Left renal pelvis (tissue), 4 donors: Measurements from ENCODE around the gene LEF1. TPM values are rescaled to one million over a fixed set of nuclear protein-coding genes. Genes with fewer than 3 reads are reported as not detected.

Experiments
- DNase-seq, 4 donors: peaks; one replicate each; pipeline ENCODE4 v3.0.0-alpha.2; 2013; ENCODE audit warnings: low read depth in 4 of 4, low spot score in 3 of 4
- polyA plus RNA-seq, 4 donors: library from polyadenylated mRNA; unstranded; fragments of 120-200 nt; gene quantifications; one replicate each; pipeline ENCODE4 v1.2.1, GENCODE V29; 2013; ENCODE audit not compliant: insufficient read length in 4 of 4

The LEF1 gene
- polyA plus RNA-seq, 4 donors: 70.6 to 124 (median 84.9) TPM

DNA sequence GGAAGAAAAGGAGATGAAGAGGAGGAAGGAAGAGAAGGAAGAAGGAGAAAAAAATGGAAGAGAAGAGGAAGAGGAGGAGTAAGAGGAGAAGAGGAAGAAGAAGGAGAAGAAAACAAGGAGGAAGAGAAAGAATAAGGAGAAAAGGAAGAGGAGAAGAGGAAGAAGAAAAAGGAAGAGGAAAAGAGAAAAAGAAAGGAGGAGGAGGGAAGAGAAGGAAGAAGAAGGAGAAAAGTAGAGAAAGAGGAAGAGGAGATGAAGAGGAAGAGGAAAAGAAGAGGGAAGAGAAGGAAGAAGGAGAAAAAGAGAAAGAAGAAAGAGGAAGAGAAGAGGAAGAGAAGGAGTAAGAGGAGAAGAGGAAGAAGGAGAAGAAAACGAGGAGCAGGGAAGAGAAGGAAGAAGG is 11.8 kb upstream of the LEF1 start:
- DNase-seq: no peak

DNA sequence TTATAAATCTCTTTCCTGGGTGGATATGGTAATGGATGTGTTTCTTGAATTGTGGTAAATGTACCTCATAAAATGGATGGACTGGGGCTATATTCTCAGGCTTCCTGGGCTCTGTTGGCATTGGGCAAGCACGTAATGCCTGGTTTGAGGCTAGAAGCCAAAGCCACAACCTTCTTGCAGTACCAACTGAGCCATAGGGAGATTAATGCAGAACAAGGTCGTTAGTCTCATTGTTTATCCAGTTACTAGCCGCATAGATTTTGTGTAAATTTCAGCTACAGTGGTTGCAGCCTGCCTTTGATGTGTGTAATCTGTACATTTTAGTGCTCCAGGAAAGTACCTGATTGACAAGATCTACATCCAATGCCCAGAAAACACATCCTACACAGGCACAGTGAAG is 7.2 kb upstream of the LEF1 start:
- no peak for DNase-seq

- DNase-seq: no peak
Measured at GRCh38 chr4:108174856-108175255, 6.1 kb upstream of the LEF1 start.

GRCh38 chr4:108173599-108174057 is 4.9 kb upstream of the LEF1 start:
- no peak for DNase-seq

GRCh38 chr4:108172753-108173598 is 4.2 kb upstream of the LEF1 start:
- peak in 1 of 4 donors; percentile 73 for DNase-seq

DNA sequence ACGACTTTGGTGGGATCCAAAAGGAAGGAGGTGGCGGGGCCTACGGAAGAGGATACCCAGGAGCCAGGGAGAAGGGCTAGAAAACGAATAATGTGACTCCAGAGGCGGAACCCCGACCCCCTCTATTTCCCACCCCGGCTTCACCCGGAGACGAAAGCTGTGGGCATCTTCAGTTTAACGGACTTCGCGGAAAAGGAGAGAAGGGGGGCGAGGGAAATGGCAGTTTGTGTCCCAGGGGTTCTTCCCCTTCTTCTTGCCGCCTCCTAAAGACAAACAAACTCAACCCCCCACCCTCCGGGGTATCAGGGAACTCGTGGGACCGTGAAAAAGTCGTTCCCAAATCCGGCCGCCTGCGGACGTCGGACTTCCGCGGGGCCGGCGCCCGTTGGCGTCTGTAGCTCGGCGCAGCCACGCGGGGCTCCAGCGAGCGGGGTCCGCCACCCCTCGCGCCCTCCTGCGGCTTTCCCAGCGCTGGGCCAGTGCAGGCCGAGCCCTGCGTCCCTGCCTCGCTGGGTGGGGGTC is 3.6 kb upstream of the LEF1 start:
- DNase-seq: no peak

GRCh38 chr4:108171339-108172230 is 2.9 kb upstream of the LEF1 start:
- DNase-seq: no peak

DNA sequence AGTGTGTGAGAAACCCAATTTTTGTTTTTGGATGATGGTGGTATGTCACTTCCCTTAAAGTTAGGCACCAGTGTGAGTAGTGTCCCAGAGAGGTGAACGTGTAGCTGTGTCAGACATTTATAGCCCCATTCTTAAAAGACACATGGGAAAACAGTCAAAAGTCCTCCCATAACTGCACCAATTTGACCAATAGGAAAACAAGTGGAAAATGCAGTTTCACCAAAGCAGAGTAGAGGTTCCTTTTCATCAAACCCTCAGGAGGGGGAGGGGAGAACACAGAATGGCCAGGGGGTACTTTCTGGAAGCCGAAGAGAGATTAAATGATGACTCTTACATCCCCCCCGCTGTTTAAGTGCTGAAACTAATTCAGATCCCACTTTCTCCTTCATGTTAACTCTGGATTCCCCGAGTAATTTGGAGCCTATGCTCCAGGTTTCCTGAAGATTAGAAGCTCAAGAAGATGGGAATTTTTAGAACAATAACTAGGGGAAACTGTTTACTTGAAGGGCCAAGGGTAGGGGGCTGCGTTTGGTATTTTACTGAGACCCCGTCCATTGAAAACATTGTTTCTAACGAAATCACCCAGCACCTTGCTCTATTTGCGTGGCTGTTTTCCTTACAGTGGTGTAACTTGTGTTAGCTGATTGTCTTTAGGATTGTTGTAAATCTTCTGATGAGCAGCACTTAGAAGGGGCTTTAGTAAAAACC is 2.1 kb upstream of the LEF1 start:
- DNase-seq: no peak

DNA sequence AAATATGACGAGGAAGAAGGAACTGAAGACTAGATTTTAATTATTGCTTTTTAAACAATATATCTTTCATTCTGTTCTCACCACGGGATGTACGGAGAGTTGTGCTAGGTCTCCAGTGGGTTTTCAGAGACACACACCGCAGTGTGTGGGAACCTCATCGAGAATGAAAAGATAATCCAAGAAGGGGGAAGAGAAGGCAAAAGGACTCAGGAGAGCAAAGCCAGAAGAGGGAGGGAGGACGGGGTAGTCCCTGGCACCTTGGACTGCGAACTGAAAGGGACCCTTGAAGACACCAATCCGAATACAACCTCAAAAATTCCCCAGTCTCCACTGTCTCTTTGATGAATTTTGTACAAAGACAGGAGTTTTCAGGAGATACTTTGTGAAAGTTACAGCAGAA is 932 bp upstream of the LEF1 start:
- no peak for DNase-seq

DNA sequence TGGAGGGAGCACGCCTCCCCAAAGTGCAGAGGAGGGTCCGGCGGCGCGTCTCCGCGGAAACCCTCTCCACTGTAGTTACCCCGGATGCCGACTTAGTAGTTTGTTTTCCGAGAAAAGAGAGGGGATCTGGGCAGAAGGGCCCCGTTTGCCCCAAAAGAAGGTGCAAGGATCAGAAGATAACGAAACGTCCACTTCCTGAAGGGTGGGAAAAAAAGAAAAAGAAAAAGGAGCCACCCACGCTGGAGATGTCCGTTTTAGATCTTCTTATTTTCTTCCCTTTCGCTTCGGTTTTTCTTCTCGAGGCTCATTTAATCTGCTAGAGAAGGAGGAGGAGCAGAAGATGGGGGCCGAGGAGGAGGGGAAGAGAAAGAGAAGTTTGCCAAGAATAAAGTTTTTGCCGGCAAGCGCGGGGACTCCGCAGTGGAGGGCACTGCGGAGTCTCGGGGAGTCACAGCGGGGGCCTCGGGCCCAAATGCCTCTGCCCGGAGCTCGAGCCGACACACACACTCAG is 517 bp downstream of the LEF1 start:
- DNase-seq: no peak

DNA sequence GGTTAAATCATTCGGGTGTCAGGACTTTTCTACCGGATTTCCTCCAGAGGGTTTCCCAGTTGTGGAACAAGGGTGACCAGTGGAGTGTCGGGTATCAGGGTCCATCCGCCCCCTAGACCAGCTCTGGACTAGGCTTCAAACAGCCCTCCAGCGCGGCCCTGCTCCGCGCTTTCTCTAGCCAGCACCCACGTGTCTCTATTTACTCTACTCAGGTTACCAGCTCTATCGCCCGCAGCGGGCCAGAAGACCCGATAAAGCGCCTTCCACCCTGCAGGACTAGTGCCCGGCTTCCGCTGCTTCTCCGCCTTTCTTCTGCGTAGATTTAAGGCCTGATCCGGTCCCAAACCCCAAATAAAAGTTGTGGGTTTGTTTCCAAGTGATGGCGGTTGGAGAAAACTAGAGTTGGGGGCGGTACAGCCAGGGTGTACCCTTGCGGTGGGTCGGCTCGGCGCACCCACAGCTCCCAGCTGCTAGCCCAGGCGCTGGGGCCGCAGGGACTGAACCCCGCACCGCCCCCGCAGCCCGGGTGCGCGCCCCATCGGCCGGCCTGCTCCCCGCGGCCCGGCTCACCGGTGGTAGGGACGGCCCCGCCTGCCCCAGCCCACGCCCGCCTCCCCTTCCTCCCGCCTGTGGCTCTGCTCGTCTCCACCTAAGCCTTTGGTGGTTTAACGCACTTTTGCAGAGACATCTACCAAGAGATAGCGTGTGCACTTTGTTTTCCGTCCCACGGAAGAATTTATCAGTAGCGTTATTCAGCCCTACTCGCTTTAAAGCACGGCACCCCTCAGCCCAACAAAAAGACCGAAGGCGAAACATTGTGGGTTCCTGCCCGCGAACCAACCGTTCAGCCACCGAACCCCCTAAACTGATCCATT is 2.1 kb downstream of the LEF1 start:
- no peak for DNase-seq

- no peak for DNase-seq
Measured at GRCh38 chr4:108166038-108166437, 2.7 kb downstream of the LEF1 start.

- no peak for DNase-seq
Measured at GRCh38 chr4:108165586-108165985, 3.1 kb downstream of the LEF1 start.

GRCh38 chr4:108163351-108163750 is 5.4 kb downstream of the LEF1 start:
- no peak for DNase-seq

- no peak for DNase-seq
Measured at GRCh38 chr4:108160741-108161352, 7.9 kb downstream of the LEF1 start.

GRCh38 chr4:108159845-108160244 is 8.9 kb downstream of the LEF1 start:
- DNase-seq: no peak

GRCh38 chr4:108157655-108158054 is 11.1 kb downstream of the LEF1 start:
- DNase-seq: no peak

DNA sequence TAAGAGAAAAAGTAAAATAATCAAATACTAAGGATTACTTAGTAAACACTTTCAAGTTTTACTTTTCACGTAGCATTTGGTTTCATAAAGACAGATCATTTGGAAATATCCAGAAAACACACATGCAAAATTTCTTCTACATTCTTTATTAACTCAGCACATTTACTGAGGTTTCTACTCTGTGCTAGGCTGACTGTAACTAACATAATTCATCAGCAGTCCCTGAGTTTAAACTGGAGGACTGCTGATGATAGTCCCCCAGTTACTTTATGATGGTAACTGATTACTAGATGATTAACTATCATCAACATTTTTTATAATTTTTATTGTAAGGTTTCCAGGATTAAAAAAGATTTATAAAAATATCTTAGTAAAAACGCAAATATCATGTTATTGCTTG is 12.3 kb downstream of the LEF1 start:
- no peak for DNase-seq

GRCh38 chr4:108155373-108155772 is 13.4 kb downstream of the LEF1 start:
- no peak for DNase-seq
